GM23248 (cell line): ENCODE measurements around the gene PRLH.

ENCODE experiments used
- EZH2 ChIP-seq: fragments of 200-600 bp; sonication (generic); IDR thresholded peaks from 2 replicates; pipeline ENCODE4 v1.6.1; 2018; ENCODE audit warnings: antibody characterized with exemption, mild to moderate bottlenecking; ENCODE audit not compliant: insufficient read depth, poor library complexity, severe bottlenecking
- EZH2phosphoT487 ChIP-seq: fragments of 200-600 bp; sonication (generic); IDR thresholded peaks from 2 replicates; pipeline ENCODE4 v1.6.1; 2018; ENCODE audit warnings: antibody characterized with exemption, moderate library complexity, mild to moderate bottlenecking, low read depth; ENCODE audit not compliant: insufficient read depth

GRCh38 chr2:237561221-237561620 lies 5.2 kb upstream of the PRLH start:
- TF ChIP-seq EZH2phosphoT487 (no peak), EZH2 (no peak)
